Right renal pelvis (tissue), 4 donors: ENCODE data around the gene BHLHE41. TPM values are rescaled to one million over a fixed set of nuclear protein-coding genes. Genes with fewer than 3 reads are reported as not detected.

Experiments
- DNase-seq, 4 donors: peaks; one replicate each; pipeline ENCODE4 v3.0.0-alpha.2; 2013; ENCODE audit warnings: low read depth in 4 of 4, low spot score in 3 of 4, missing footprints in 1 of 4
- polyA plus RNA-seq, 4 donors: library from polyadenylated mRNA; unstranded; fragments of 120-200 nt; gene quantifications; one replicate each; pipeline ENCODE4 v1.2.1, GENCODE V29; 2013; ENCODE audit not compliant: insufficient read length in 4 of 4

Gene BHLHE41
- polyA plus RNA-seq, 4 donors = 1.0 to 7.3 (median 2.2) TPM

- no peak for DNase-seq
Observed at GRCh38 chr12:26135010-26135420, 10.2 kb upstream of the BHLHE41 start.

GRCh38 chr12:26134540-26134939 lies 9.7 kb upstream of the BHLHE41 start:
- no peak for DNase-seq

- no peak for DNase-seq
Observed at GRCh38 chr12:26133521-26133920, 8.7 kb upstream of the BHLHE41 start.

- no peak for DNase-seq
Observed at GRCh38 chr12:26132866-26133265, 8.0 kb upstream of the BHLHE41 start.

- no peak for DNase-seq
Observed at GRCh38 chr12:26131936-26132335, 7.1 kb upstream of the BHLHE41 start.

GRCh38 chr12:26130728-26131127 lies 5.9 kb upstream of the BHLHE41 start:
- DNase-seq = no peak

GRCh38 chr12:26128168-26128567 lies 3.3 kb upstream of the BHLHE41 start:
- DNase-seq = no peak

- no peak for DNase-seq
Observed at GRCh38 chr12:26127404-26127803, 2.6 kb upstream of the BHLHE41 start.

GRCh38 chr12:26126340-26127284 lies 1.8 kb upstream of the BHLHE41 start:
- peak in 1 of 4 donors; percentile 57 for DNase-seq

- peak in 1 of 4 donors; percentile 52 for DNase-seq
Observed at GRCh38 chr12:26125400-26126339, 833 bp upstream of the BHLHE41 start.

GRCh38 chr12:26123482-26123980 lies 1.3 kb downstream of the BHLHE41 start:
- no peak for DNase-seq

- DNase-seq = no peak
Observed at GRCh38 chr12:26122681-26123481, 2.0 kb downstream of the BHLHE41 start.

- DNase-seq = no peak
Observed at GRCh38 chr12:26122061-26122680, 2.7 kb downstream of the BHLHE41 start.

- DNase-seq = no peak
Observed at GRCh38 chr12:26121323-26122060, 3.3 kb downstream of the BHLHE41 start.

- DNase-seq = no peak
Observed at GRCh38 chr12:26120561-26121274, 4.1 kb downstream of the BHLHE41 start.

GRCh38 chr12:26119391-26119989 lies 5.3 kb downstream of the BHLHE41 start:
- no peak for DNase-seq

GRCh38 chr12:26118308-26118707 lies 6.5 kb downstream of the BHLHE41 start:
- no peak for DNase-seq
